ENCODE data around the gene MED22.
"Not testable (repeated sequence)": the region's sequence is repeated elsewhere in the genome, so short reads cannot be mapped to it uniquely, and the experiment has no call there.

MED22 gene

DNA sequence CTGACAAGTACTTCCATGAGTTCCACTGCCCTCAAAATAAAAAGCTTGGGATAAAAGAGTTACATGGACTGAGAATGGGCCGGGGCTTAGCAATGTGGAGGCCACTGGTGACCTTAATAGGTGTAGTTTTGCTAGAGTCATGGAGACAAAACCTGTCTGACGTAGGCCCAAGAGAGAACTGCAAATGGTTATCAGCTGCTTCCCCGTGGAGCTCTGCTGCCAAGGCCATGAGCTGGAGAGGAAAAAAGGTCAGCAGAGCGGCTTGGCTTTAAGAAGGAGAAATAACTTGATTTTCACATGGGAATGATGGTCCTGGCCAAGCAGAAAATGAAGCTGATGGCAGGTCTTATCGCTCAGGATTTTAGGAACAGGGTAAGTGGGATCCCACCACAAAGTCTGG lies 8.3 kb downstream of the MED22 start:
- no peak for DNase-seq (ENCODE audit: low read depth in 1 of 2, low spot score in 1 of 2)

DNA sequence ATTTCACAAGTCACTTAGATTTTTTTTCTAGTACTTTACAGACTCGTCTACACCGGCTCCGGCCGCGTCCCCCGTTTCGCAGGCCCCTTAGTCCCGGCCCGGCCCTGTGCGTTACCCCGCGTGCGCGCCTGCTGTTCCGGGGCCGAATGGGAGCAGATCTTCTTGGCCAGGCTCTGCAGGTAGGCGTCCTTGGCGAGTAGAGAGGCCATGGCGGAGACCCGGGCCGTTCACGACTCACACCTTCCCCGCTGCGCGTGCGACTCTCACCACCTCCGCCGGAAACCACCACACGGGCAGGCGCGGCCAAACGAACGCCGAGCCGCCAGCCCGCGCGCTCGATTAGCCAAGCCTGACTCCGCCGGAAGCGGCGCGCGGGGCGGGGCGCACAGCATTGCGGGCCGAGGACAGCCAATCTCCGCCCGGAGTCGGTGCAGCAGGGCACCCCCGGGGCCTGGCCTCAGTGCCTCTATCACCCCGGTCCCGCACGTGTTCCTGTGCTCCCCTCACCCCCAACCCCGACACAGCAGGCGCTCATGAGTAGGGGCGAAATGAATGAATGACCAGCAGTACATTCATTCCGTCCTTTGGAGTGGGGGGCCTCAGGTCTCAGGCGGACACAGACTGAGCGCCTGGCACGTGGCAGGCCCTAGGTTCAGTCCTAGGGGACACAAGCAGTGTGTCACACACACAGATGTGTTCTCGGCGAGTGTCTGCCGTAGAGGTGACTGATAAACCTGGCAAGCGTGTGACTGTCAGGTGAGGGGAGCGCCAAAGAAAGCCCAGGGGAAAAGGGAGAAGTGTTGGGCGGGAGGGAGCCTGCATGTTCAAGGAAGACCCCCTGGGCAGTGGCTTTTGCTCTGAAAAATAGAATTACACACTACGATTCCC lies 11.8 kb downstream of the MED22 start, which contains the start of gene SURF6:
TSS of gene SURF6 (minus strand) at position 265 of the 888 bp plus-strand sequence. CDS start at position 209, 56 bp downstream.
- DNase-seq (ENCODE audit: low read depth in 1 of 2, low spot score in 1 of 2): peak; percentile 85 to 94

DNA sequence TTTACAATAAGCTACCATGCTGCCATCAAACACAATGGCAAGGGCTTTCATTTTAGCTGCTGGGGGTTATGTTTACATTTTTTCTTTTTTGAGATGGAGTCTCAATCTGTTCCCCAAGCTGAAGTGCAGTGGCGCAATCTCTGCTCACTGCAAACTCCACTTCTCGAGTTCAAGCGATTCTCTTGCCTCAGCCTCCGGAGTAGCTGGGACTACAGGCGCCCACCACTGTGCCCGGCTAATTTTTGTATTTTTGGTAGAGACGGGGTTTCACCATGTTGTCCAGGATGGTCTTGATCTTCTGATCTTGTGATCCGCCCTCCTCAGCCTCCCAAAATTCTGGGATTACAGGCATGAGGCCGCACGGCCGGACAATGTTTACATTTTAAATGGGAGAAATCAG lies 13.0 kb downstream of the MED22 start:
- DNase-seq (ENCODE audit: low read depth in 1 of 2, low spot score in 1 of 2): not testable (repeated sequence)

DNA sequence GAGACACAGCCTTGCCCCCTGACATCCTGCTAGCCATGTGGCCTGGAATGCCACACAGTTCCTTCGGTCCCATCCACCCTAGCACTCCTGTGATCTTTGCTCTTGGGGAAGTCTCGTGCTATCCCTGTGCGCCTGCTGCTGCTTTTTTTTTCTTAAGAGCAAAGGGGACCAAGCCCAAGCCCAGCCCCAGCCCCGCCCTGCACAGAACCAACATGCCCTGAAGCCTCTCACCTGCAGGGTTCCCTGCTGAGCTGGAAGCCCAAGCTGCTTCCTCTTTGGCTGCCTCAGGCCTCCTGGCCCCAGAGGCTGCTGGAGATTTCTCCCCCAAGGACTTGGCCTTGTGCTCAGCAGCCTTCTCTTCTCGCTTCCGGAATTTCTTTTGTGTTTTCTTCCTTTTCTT lies 13.8 kb downstream of the MED22 start:
- DNase-seq (ENCODE audit: low read depth in 1 of 2, low spot score in 1 of 2): no peak

DNA sequence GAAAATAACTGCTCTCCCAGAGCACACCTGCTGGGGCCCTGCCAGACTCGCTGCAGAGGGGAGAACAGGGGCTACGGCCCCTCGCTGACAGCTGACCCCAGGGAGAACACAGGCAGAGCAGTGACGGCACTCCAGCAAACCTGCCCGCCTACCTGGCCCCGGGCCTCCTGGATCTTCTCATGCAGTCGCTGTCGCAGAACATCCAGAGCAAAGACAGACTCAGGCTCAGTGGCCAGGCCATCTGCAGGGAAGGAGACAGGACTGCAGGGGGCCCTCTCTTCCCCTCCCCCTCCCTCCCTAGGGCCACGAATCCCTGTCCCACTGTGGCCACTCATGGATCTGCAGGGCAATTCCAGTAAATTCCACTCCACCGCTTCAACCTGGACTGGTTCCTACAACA lies 14.4 kb downstream of the MED22 start:
- no peak for DNase-seq (ENCODE audit: low read depth in 1 of 2, low spot score in 1 of 2)

DNA sequence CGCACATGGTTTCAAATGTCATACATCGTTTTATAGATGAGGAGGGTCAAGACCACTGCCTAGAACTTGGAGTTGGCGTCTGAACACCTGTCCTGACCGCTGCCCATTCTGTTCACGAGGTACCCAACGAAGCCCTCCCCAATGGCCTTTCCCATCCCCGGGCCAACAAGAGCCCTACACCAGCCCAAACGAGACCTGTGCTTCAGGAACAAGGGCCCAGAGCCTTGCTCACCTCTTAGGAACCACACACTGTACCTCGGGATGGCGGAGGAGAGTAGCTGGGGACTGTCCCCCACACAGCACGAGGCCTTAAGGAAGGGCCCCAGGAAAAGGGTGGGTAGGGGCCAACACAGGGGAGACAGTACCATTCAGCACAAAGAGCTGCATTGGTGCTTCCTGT lies 14.9 kb downstream of the MED22 start:
- DNase-seq (ENCODE audit: low read depth in 1 of 2, low spot score in 1 of 2): no peak

DNA sequence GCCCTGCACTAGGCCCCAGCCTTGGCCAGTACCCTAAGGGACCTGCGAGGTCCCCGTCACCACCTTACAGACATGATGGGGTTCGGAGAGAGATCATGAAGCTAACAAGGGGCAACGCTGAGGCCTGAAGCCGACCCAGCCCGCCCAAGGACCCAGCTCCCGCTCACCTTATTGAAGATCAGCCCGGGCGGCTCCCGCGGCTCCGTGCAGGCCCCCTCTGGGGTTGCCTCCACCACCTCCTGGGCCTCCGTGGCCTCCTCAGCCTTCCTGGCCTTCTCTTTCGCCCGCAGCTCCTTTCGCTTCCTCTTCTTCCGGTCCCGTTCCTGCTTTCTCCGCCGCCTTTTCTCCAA lies 15.6 kb downstream of the MED22 start:
- DNase-seq (ENCODE audit: low read depth in 1 of 2, low spot score in 1 of 2): no peak

DNA sequence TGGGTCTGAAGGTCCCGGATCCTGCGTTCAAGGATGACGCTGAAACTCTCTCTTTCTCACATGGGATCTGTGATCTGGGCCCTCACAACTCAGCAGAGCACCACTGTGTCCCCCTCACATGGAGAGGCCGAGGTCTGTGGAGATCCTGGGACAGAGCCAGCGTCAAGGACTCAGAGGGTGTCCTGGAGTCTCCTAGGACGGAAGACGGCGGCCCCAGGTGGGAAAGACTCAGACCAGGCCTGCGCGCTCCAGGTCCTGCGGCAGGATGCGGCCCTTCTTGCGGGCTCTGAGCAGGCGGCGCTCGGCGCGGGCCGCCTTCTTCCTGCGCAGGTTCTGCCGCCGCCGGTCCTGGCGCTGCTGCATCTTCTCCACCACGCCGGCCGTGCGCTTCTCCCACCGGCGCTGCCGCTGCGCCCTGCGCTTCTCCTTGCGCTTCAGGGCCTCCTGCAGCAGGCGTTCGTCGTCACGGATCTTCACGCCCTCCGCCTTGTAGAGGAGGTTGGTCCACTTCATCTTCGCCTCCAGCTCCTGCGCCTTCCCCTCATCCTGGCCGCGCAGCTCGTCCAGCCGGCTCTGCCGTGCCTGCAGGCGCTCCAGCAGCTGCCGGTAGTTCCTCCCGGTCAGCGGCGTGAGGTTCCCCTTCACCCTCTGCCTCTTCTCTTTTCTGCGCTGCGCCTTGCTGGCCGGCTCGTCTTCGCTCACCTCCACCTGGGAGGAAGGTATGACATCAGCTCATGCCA lies 16.1 kb downstream of the MED22 start:
- no peak for DNase-seq (ENCODE audit: low read depth in 1 of 2, low spot score in 1 of 2)

DNA sequence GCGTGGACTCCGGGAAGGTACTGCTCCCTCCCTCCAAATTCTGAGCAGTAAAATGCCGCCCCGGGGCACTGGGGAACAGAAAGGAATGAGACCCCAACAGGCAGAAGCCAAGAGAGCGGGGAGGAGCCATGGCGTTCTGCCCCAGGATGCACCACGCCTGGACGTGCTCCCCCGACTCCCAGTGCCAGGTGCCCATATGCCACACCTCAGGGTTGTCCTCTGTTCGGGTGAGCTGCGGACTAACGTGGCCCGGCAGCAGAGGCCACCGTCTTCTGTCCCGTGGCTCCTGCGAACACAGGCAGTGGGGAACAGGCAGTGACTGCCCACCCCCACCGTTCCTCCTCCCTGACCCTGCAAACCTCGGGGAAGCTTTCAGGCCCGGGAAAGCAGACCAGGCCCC lies 16.7 kb downstream of the MED22 start:
- DNase-seq (ENCODE audit: low read depth in 1 of 2, low spot score in 1 of 2): no peak

DNA sequence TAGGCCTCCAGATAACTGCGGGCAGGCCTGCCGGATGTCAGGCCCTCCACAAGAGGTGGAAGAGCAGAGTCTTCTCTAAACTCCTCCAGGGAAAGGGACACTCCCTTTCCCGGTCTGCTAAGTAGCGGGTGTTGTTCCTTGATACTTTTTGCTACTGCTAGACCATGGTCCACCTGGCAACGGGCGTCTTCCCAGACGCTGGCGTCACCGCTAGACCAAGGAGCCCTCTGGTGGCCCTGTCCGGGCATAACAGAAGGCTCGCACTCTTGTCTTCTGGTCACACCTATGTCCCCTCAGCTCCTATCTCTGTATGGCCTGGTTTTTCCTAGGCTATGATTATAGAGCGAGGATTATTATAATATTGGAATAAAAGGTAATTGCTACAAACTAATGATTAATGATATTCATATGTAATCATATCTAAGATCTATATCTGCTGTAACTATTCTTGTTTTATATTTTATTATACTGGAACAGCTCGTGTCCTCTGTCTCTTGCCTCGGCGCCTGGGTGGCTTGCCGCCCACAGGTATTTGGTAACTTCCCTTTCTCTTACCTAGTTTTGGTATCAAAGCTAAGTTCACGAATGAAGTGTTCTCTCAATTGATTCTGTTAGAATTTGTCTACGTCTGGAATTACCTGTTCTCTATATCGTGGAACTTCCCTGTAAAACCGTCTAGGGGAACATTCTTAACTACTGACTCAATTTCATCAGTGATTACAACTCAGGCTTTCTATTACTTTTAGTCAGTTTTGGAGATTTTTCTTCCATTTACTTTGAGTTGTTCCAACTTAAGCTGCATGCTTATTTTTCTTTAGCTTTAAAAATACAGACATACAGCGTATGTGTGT lies 18.4 kb downstream of the MED22 start:
- DNase-seq (ENCODE audit: low read depth in 1 of 2, low spot score in 1 of 2): not testable (repeated sequence)

DNA sequence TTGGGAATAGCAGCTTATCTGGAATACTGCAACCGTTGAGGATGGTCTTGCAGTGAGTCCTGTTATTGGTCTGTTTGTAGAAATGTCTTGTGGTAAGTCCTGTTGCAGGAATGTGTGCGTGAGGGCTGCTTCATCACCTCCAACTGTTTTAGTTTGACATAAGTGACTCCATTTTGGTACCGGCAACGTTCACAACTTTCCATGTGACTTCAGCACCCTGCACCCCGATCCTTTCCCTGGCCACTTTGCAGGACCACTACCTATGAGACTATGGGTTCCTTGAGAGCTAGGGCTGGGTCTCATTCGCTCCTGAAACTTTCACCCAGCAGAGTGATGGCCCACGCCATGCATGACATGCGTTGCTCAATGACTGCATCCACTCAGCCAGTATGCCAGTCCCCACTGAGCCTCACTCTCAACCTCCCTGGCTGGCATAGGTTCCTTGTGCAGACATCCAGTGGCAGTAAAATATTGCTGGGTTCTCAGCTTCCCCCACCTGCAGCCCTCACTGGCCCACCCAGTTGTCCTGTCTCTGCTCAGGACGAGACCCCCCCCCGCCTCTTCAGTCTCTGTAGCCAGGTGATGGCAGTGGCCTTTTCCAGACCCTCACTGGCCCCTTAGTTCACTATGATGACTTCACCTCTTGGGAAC lies 20.0 kb downstream of the MED22 start:
- DNase-seq (ENCODE audit: low read depth in 1 of 2, low spot score in 1 of 2): no peak

DNA sequence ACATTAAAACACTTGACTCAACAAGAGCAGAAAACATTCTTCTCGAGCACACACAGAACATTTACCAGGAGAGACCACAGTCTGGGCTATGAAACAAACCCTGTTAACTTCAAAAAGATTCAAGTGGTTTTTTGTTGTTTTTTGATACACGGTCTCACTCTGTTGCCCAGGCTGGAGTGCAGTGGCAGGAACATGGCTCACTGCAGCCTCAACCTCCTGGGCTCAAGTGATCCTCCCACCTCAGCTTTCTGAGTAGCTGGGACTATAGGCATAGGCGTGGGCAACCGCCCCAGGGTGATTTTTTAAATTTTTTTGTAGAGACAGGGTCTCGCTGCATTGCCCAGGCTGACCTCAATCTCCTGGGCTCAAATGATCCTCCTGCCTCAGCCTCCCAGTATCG lies 20.9 kb downstream of the MED22 start:
- not testable (repeated sequence) for DNase-seq (ENCODE audit: low read depth in 1 of 2, low spot score in 1 of 2)

DNA sequence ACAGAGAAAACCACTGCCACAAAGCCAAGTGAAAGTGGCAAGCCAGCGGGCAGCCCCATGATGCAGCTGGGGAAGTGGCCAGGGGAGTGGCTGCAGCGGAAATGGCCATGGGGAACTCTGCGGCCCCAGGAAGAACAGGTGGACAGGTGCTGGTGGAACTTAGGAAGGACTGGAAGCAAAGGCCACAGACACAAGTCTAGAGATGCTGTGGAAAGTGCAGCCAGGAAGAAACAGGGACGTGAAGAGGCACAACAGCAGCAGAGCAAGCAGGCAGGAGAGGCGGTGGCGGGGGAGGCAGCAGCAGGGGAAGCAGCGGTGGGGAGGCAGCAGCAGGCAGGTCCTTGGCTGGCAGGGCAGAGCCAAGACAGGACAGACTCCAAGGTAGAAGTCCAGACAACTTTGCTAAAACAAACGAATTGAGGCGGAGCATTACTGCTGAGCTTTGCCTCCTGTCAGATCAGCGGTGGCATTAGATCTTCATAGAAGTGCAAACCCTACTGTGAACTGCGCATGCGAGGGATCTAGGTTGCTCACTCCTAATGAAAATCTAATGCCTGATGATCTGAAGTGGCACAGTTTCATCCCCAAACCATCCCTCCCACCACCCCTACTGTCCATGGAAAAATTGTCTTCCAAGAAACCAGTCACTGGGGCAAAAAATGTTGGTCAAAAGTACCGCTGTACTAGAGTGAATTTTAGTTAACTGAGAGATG lies 23.8 kb downstream of the MED22 start:
- DNase-seq (ENCODE audit: low read depth in 1 of 2, low spot score in 1 of 2): no peak

DNA sequence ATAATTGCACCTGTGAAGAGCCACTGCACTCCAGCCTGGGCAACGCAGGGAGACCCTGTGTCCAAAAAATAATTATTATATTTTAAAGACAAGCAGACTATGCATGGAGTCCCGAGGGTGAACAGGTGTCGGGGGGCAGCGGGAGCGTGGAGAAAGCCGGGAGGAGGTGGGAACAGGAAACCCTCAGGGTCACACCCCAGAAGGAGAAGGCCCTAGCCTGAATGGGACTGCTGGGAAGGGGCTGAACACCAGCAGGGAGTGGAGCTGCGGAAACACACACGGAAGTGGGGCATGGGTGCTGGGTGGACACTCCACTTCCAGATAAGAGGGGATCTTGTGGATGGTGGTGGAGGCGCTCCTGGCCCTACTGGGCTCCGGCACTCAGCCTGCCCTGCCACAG lies 24.7 kb downstream of the MED22 start:
- DNase-seq (ENCODE audit: low read depth in 1 of 2, low spot score in 1 of 2): no peak

DNA sequence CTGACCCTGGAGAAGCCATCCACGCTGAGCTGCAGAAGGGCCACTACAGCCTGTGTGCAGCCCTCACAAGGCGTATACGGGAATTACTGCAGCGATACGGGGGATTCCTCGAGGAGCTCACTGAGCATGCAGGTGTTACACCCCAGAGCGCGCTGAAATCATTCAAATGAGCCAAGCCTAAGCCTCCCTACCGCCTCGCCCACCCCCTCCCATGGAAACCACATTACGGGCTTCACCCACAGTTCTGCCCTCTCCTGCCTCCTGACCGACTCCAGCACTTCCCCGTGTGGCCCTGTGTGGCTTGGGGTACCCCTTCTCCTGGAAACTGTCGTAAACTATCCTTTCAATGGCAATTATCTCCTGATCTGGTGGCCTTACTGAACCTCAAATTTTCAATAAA lies 25.2 kb downstream of the MED22 start:
- DNase-seq (ENCODE audit: low read depth in 1 of 2, low spot score in 1 of 2): no peak

DNA sequence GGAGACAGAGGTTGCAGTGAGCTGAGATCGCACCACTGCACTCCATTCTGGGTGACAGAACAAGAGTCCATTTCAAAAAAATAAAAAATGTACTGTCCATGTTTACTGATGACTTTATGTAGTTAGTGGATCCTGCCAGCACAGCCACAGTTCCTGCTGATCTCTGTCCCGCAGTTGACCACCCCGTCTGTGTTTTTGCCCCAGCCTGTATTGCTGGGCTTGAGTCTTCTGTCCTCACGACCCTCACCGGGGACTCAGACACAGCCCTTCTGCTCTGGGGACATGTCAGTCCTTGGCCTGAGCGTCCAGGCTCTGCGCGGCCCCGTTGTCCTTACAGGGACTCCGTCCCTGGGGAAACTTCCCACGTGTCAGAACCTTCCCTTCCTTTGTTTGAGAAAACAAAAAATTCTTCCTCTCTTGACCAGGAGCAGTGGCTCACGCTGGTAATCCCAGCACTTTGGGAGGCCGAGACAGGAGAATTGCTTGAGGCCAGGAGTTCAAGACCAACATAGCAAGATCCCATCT lies 26.5 kb downstream of the MED22 start:
- DNase-seq (ENCODE audit: low read depth in 1 of 2, low spot score in 1 of 2): no peak

DNA sequence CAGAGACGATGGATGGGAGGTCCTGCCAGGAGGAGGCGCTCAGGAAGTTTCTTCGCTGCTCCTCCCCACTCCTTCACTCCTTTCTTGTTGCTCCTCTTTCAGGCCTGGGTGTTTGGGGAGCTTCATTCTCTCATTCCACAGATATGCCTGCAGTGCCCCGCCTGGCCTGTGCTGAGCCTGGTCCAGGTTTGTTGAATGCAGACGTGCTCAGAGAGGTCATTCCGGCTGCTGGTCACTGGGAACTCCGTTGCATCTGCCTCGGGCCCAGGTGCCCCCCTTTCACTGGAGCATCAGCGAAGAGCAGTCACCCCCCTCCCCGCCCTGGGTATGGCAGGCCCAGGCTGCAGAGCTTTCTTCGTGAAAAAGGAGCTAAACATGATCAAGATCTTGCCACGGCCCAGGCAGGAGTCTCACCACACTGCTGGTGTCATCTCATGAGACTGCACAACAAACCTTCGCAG lies 27.5 kb downstream of the MED22 start:
- no peak for DNase-seq (ENCODE audit: low read depth in 1 of 2, low spot score in 1 of 2)

DNA sequence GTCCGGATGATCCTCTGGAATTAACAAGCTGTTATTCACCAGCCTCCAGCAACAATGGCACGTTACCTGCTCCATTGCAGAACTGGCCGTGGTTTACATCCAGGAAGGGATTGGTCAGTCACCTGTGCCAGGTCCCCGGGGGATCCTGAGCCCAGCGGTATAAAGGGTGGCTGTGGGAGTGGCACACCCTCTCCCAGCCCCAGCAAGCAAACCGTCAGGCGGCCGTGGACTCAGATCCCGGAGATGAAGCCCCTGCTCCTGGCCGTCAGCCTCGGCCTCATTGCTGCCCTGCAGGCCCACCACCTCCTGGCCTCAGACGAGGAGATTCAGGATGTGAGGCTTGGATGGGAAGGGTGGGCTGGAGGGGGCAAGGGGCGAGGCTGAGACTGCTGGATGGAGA lies 30.4 kb downstream of the MED22 start:
- DNase-seq (ENCODE audit: low read depth in 1 of 2, low spot score in 1 of 2): not testable (repeated sequence)

DNA sequence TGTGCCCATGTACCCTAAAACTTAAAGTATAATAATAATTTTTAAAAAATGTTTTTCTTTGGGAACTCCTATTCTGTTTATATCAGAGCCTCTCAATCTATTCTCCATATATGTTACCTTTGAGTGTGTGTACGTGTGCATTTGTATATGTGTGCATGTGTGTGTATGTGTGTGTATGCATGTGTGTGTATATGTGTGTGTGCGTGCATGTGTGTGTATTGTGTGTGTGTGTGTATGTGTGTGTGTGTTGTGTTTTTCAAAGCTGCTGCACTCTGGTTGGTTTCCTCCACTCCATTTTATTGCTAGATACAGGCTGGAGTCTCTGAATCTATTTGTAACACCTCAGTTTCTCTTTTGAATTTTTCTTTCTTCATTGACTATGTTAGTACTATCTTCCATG lies 31.9 kb downstream of the MED22 start:
- no peak for DNase-seq (ENCODE audit: low read depth in 1 of 2, low spot score in 1 of 2)

DNA sequence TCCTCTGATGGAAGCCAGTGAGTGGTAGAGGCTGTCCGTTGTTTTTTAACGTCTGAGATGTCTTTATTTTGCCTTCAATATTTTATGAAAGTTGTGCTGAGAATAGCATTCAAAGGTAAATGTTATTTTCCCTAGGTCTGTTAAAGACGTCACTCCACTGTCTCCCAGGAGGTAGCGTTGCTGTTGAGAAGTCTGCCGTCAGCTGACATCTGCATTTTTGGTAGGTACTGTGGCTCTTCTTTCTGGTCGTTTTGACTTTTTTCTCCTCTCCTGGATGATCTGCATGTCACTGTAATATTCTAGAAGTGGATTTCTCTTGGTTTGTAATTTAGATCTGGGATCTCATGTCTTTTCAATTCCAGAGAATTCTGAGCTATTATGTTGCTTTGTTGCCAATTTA lies 38.3 kb downstream of the MED22 start:
- no peak for DNase-seq (ENCODE audit: low read depth in 1 of 2, low spot score in 1 of 2)
